Kidney epithelial cell (primary cell): ENCODE measurements around the gene PRKCD. TPM values are rescaled to one million over a fixed set of nuclear protein-coding genes. Genes with fewer than 3 reads are reported as not detected.

Experiments
- DNase-seq: peaks from one replicate; pipeline ENCODE4 v3.0.0-alpha.2; 2010; ENCODE audit warnings: low read depth
- H3K27me3 ChIP-seq: 2 replicates; pipeline ENCODE4 v1.6.0; 2011; ENCODE audit warnings: low read length; ENCODE audit not compliant: control insufficient read depth, insufficient read depth
- H3K36me3 ChIP-seq: 2 replicates; pipeline ENCODE4 v1.5.1; 2011; ENCODE audit warnings: low read length; ENCODE audit not compliant: control insufficient read depth, insufficient read depth
- H3K4me3 ChIP-seq: 2 replicates; pipeline ENCODE4 v1.5.1; 2011; ENCODE audit warnings: low read depth, mild to moderate bottlenecking, control low read depth, low read length
- total RNA-seq: library from RNA; depleted of rRNA; stranded (reverse); fragments of >200 nt; gene quantifications from 2 replicates; pipeline ENCODE4 v1.2.3, GENCODE V29; 2015
- TF ChIP-seq, protein P1 (sequence below): IDR thresholded peaks from 2 replicates; pipeline ENCODE4 v1.5.1; 2011; ENCODE audit warnings: mild to moderate bottlenecking, moderate library complexity, low read length, control low read depth, inconsistent platforms; ENCODE audit not compliant: insufficient read depth, poor library complexity, severe bottlenecking

Gene PRKCD
- total RNA-seq, 1 donor from 2014 or later: 6.9 TPM

GRCh38 chr3:53231532-53232511 is 70.8 kb downstream of the PRKCD start:
- TF ChIP-seq, protein P1, sequence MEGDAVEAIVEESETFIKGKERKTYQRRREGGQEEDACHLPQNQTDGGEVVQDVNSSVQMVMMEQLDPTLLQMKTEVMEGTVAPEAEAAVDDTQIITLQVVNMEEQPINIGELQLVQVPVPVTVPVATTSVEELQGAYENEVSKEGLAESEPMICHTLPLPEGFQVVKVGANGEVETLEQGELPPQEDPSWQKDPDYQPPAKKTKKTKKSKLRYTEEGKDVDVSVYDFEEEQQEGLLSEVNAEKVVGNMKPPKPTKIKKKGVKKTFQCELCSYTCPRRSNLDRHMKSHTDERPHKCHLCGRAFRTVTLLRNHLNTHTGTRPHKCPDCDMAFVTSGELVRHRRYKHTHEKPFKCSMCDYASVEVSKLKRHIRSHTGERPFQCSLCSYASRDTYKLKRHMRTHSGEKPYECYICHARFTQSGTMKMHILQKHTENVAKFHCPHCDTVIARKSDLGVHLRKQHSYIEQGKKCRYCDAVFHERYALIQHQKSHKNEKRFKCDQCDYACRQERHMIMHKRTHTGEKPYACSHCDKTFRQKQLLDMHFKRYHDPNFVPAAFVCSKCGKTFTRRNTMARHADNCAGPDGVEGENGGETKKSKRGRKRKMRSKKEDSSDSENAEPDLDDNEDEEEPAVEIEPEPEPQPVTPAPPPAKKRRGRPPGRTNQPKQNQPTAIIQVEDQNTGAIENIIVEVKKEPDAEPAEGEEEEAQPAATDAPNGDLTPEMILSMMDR: peak; percentile 35
- peaks cover 30% of the 10 kb centered on the region for H3K36me3 ChIP-seq
- no peak for DNase-seq
- no peak overlapping the region for H3K4me3 ChIP-seq
- H3K27me3 ChIP-seq: no peaks in the 10 kb centered on the region

DNA sequence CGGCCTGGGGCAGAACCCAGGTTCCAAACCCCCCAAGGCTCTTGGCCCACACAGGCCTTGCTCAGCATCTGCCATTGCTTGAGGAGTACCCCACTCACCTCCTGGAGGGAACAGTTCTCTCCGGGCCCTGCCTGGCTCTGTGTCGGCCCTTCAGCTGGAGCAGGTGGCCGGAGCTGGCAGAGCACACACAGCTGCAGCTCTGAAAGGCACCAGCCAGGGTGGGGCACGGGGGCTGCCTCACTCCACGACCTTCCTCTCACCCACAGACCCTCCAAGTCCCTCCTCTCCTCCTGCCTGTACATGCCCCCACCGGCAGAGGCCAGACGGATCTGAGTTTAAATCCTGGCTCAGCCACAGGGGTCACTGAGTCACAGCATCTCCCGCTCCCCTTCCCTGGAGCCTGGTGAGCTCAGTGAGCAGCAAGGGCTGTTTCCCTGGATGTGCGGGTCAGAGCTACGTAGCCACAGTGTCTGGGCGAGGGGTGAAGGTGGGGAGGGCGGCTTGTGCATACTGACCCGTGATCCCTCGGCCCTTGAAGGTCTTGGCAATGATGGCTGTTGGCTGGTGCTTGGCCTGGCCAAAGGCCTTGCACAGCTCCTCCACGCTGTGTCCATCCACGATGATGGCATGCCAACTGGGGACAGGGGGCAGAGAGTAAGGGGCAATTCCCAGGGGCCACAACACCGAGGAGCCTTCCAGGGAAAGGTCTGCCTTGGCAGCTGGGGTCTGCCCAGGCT is 71.8 kb downstream of the PRKCD start:
- Histone ChIP-seq H3K4me3 (no peak overlapping the region), H3K27me3 (no peaks in the 10 kb centered on the region), H3K36me3 (peaks cover 27% of the 10 kb centered on the region)
- TF ChIP-seq, protein P1: no peak
- no peak for DNase-seq

DNA sequence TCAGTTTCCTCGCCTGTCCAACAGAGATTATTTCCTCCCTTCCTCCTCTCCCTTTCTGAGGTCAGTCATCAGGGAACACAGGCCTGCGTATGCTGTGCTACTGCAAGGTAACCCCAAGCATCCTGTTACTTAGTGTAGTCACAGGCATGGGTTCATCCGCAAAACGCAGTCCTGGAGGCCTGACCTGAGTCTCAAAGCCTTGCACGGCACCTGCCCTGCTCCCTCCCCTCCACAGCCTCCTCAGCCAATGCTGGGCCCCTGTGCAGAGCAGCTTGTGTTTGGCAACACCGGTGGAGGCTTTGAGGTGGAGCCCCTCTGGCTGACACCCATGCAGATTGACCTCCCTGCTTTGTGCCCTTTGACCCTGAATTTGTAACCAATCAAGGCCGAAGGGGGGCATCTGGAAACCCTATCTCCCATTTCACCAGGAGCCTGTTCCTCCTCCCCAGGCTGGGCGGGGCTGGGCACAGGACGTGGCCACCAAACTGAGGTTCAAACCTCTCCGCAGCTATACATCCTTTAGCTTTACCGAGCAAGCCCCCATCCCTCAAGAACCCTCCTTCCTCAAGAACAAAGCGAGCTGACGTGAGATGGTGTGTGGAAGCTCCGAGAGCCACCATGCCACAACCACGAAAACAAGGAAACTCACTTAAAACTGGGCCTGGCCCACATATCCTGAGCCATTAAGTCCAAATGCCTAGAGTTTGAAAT is 73.3 kb downstream of the PRKCD start:
- DNase-seq: no peak
- TF ChIP-seq, protein P1: no peak
- peaks cover 19% of the 10 kb centered on the region for H3K36me3 ChIP-seq
- no peaks in the 10 kb centered on the region for H3K27me3 ChIP-seq
- H3K4me3 ChIP-seq: no peak overlapping the region

GRCh38 chr3:53234841-53235232 is 73.8 kb downstream of the PRKCD start:
- peaks cover 16% of the 10 kb centered on the region for H3K36me3 ChIP-seq

GRCh38 chr3:53235545-53235944 is 74.5 kb downstream of the PRKCD start:
- Histone ChIP-seq H3K36me3 (peaks cover 12% of the 10 kb centered on the region), H3K4me3 (no peak overlapping the region), H3K27me3 (no peaks in the 10 kb centered on the region)
- no peak for DNase-seq
- TF ChIP-seq, protein P1: no peak

More at GRCh38 chr3:53234841-53235232, 73.8 kb downstream of the PRKCD start:
- TF ChIP-seq, protein P1: no peak
- no peak for DNase-seq
- no peak overlapping the region for H3K4me3 ChIP-seq
- no peaks in the 10 kb centered on the region for H3K27me3 ChIP-seq
